IMR-90 (cell line): ENCODE data around the gene SRC. TPM values are rescaled to one million over a fixed set of nuclear protein-coding genes. Genes with fewer than 3 reads are reported as not detected.

ENCODE experiments used
- ATAC-seq: fragments of 200-7000 bp; cut with Tn5 transposase; 2 replicates; pipeline ENCODE4 v1.9.1; 2020; ENCODE audit warnings: low read depth, mild to moderate bottlenecking, moderate library complexity
- BruUV-seq: library from RNA; stranded (reverse); fragments of 400-500 nt; replicated peaks from 2 replicates; lab custom pipeline; 2021; lab: Mats Ljungman, UMichigan
- CTCF ChIA-PET: fragments of 300-600 bp; formaldehyde crosslinking; extraction: SDS; loops from one replicate; lab custom pipeline; 2021; ENCODE audit warnings: antibody characterized with exemption; lab: Yijun Ruan, JAX
- POLR2A ChIA-PET: fragments of 300-600 bp; sonication (Branson Sonifier 250); formaldehyde crosslinking; loops from one replicate; lab custom pipeline; 2022; ENCODE audit warnings: antibody characterized with exemption; ENCODE audit not compliant: unreplicated experiment; lab: Charles Lee
- DNase-seq: peaks from one replicate; pipeline ENCODE4 v3.0.0; 2013
- H2AFZ ChIP-seq: replicated peaks from 2 replicates; pipeline ENCODE3; 2013; ENCODE audit warnings: low read length, mild to moderate bottlenecking; ENCODE audit not compliant: poor library complexity
- H2AK5ac ChIP-seq: 2 replicates; pipeline ENCODE4 v1.6.1; 2013; ENCODE audit warnings: low read depth, low read length, inconsistent platforms
- H2AK9ac ChIP-seq: replicated peaks from 2 replicates; pipeline ENCODE3; 2013; ENCODE audit warnings: mild to moderate bottlenecking, low read depth, low read length, moderate library complexity; ENCODE audit not compliant: poor library complexity
- H2BK120ac ChIP-seq: 2 replicates; pipeline ENCODE4 v1.6.1; 2013; ENCODE audit warnings: low read depth, low read length, inconsistent platforms
- H2BK15ac ChIP-seq: 3 replicates; pipeline ENCODE4 v1.6.1; 2013; ENCODE audit warnings: low read depth, low read length, inconsistent platforms
- H2BK20ac ChIP-seq: 2 replicates; pipeline ENCODE4 v1.6.1; 2013; ENCODE audit warnings: low read depth, mild to moderate bottlenecking, inconsistent platforms, low read length, moderate library complexity
- H2BK5ac ChIP-seq: 2 replicates; pipeline ENCODE4 v1.6.1; 2013; ENCODE audit warnings: mild to moderate bottlenecking, low read depth, low read length, inconsistent platforms; ENCODE audit not compliant: poor library complexity, severe bottlenecking
- H3K14ac ChIP-seq: replicated peaks from 2 replicates; pipeline ENCODE4 v1.6.1; 2013; ENCODE audit warnings: low read depth, low read length, inconsistent platforms
- H3K18ac ChIP-seq: 2 replicates; pipeline ENCODE4 v1.6.1; 2013; ENCODE audit warnings: low read depth, low read length, control low read depth
- H3K23ac ChIP-seq: 2 replicates; pipeline ENCODE4 v1.6.1; 2013; ENCODE audit warnings: low read depth, low read length, inconsistent platforms
- H3K27ac ChIP-seq: 2 replicates; pipeline ENCODE4 v1.5.1; 2013; ENCODE audit warnings: mild to moderate bottlenecking, control low read depth, low read length; ENCODE audit not compliant: insufficient read depth
- H3K27me3 ChIP-seq: 2 replicates; pipeline ENCODE4 v1.6.1; 2013; ENCODE audit warnings: low read length; ENCODE audit not compliant: control insufficient read depth, insufficient read depth
- H3K36me3 ChIP-seq: 2 replicates; pipeline ENCODE4 v1.6.1; 2013; ENCODE audit warnings: low read length, mixed read lengths; ENCODE audit not compliant: control insufficient read depth, insufficient read depth
- H3K4ac ChIP-seq: 2 replicates; pipeline ENCODE4 v1.6.1; 2013; ENCODE audit warnings: low read depth, low read length, inconsistent platforms
- H3K4me1 ChIP-seq: 2 replicates; pipeline ENCODE4 v1.6.1; 2013; ENCODE audit warnings: low read length, mixed read lengths; ENCODE audit not compliant: control insufficient read depth, insufficient read depth
- H3K4me2 ChIP-seq: 2 replicates; pipeline ENCODE4 v1.6.1; 2013; ENCODE audit warnings: low read depth, mild to moderate bottlenecking, control low read depth, low read length, moderate library complexity
- H3K4me3 ChIP-seq: 2 replicates; pipeline ENCODE4 v1.5.1; 2013; ENCODE audit warnings: low read depth, mild to moderate bottlenecking, control low read depth, low read length, moderate library complexity; ENCODE audit not compliant: insufficient read depth
- H3K56ac ChIP-seq: 2 replicates; pipeline ENCODE4 v1.6.1; 2013; ENCODE audit warnings: low read length, inconsistent platforms; ENCODE audit not compliant: insufficient read depth; ENCODE audit errors: extremely low read depth
- H3K79me1 ChIP-seq, 2 experiments: 2 replicates each; pipeline ENCODE4 v1.6.1; 2013; ENCODE audit warnings: low read length in 2 of 2, inconsistent platforms in 1 of 2, low read depth in 1 of 2
- H3K9ac ChIP-seq: 2 replicates; pipeline ENCODE4 v1.6.1; 2013; ENCODE audit warnings: low read depth, low read length, control low read depth
- H3K9me1 ChIP-seq: 2 replicates; pipeline ENCODE4 v1.6.1; 2013; ENCODE audit warnings: low read length, inconsistent platforms; ENCODE audit not compliant: insufficient read depth
- H3K9me3 ChIP-seq: 2 replicates; pipeline ENCODE4 v1.6.1; 2013; ENCODE audit warnings: low read length; ENCODE audit not compliant: control insufficient read depth, insufficient read depth
- H4K20me1 ChIP-seq: 2 replicates; pipeline ENCODE4 v1.6.1; 2013; ENCODE audit warnings: low read length, inconsistent platforms; ENCODE audit not compliant: insufficient read depth
- H4K5ac ChIP-seq: 2 replicates; pipeline ENCODE4 v1.6.1; 2013; ENCODE audit warnings: mild to moderate bottlenecking, low read depth, low read length, control low read depth
- H4K8ac ChIP-seq, 2 experiments: 2 replicates each; pipeline ENCODE4 v1.6.1; 2013; ENCODE audit warnings: low read depth in 2 of 2, low read length in 2 of 2, control low read depth in 1 of 2, inconsistent platforms in 1 of 2
- H4K91ac ChIP-seq: 2 replicates; pipeline ENCODE4 v1.6.1; 2013; ENCODE audit warnings: low read depth, low read length, inconsistent platforms; ENCODE audit not compliant: insufficient read depth
- BHLHE40 ChIP-seq: fragments of 150-350 bp; IDR thresholded peaks from 2 replicates; pipeline ENCODE4 v1.6.1; 2016; ENCODE audit warnings: mild to moderate bottlenecking, low read depth, low read length
- CEBPB ChIP-seq: IDR thresholded peaks from 2 replicates; pipeline ENCODE4 v1.6.1; 2012; ENCODE audit warnings: low read depth, low read length, improper control_type of control experiment
- CHD1 ChIP-seq: IDR thresholded peaks from 2 replicates; pipeline ENCODE4 v1.6.1; 2012; ENCODE audit warnings: low read depth, low read length, improper control_type of control experiment
- ELK1 ChIP-seq: fragments of 150-350 bp; IDR thresholded peaks from 2 replicates; pipeline ENCODE4 v1.6.1; 2016; ENCODE audit warnings: low read depth, mild to moderate bottlenecking, low read length, moderate library complexity, borderline replicate concordance
- MAFK ChIP-seq: IDR thresholded peaks from 2 replicates; pipeline ENCODE4 v1.6.1; 2012; ENCODE audit warnings: low read depth, low read length, improper control_type of control experiment
- NFE2L2 ChIP-seq: fragments of 150-350 bp; IDR thresholded peaks from 2 replicates; pipeline ENCODE4 v1.6.1; 2016; ENCODE audit warnings: low read depth, mild to moderate bottlenecking, low read length
- WGBS, 2 experiments: methylation state at CpG; one replicate each; pipeline versions ENCODE4 v1.1.5 to v1.1.7; 2013; ENCODE audit warnings: missing lambda C conversion rate in 2 of 2; ENCODE audit not compliant: insufficient read length in 1 of 2; ENCODE audit errors: extremely low coverage in 2 of 2; 5-methylcytosine and 5-hydroxymethylcytosine counted together
- dilution Hi-C: fragments of 300-500 bp; cut with HindIII; formaldehyde crosslinking; loops from one replicate; pipeline ENCODE4 v1.14.3; 2018; ENCODE audit warnings: low sequenced_read_pairs; ENCODE audit not compliant: unreplicated experiment
- in situ Hi-C: fragments of 300-500 bp; cut with MboI; formaldehyde crosslinking; loops from 3 replicates; pipeline ENCODE4 v1.14.3; 2019; ENCODE audit warnings: low sequenced_read_pairs, inconsistent platforms, mixed read lengths
- intact Hi-C: fragments of 100-400 bp; cut with micrococcal nuclease; formaldehyde crosslinking; loops from 2 replicates; pipeline ENCODE4 v1.10.0; 2022
- polyA plus RNA-seq, 3 experiments: library from polyadenylated mRNA; depleted of rRNA; stranded (reverse); fragments of >200 nt; gene quantifications; 2 replicates each; pipeline ENCODE4 v1.2.3, GENCODE V29; 2012; ENCODE audit warnings: low replicate concordance in 1 of 3
- total RNA-seq: library from RNA; depleted of rRNA; stranded (reverse); fragments of >200 nt; gene quantifications from 2 replicates; pipeline ENCODE4 v1.2.3, GENCODE V29; 2012

Gene SRC
- total and polyA plus RNA-seq, 2 of the 4 experiments (the other 2 are of a cell fraction): 7.0 to 24.2 TPM

DNA sequence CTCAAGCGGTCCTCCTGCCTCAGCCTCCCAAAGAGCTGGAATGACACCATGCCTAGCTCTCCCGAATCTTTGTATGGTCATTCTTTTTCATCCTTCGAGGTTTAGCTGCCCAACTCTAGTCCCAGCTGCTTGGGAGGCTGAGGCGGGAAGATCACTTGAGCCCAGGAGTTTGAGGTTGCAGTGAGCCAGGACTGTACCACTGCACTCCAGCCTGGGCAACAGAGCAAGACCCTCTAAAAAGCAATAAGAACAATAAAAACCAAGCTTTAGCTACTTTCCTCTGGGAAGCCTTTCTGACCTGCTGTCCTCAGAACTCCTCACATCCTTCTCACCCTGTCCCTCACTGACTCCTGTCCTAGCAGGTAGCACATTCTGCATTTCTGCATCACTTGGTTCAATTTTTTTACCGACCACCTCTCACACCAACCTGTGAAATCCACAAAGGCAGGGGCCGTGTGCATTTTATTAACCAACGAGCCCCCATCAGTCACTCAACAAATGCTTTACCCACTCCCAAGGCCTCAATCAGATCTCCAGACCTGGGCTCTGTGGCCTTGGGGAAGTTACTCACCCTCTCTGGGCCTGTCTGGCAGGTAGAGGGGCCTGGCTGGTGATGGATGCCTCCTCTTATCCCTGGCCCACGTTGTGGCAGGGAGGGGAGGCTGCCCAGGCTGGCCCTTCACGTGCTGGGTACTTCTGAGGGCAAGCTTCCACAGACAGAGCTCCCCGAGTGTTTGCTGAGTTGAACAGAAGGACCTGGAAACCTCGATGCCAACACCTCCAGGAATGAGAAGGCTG, 14.7 kb upstream of the SRC start:
- ATAC-seq: no peak
- Histone ChIP-seq H3K79me1 (peaks cover 0 to 4% of the 10 kb centered on the region in 2 experiments; a peak in 1 of 4 replicates), H2AFZ (no peak overlapping the region), H2BK15ac (no peak overlapping the region), H3K36me3 (no peaks in the 10 kb centered on the region), H2BK120ac (no peak overlapping the region), H2AK5ac (no peak overlapping the region), H3K9me3 (no peaks in the 10 kb centered on the region), H4K91ac (no peak overlapping the region), H3K18ac (no peak overlapping the region), H3K4ac (no peak overlapping the region), H3K9ac (no peak overlapping the region), H4K20me1 (no peaks in the 10 kb centered on the region), H2AK9ac (no peak overlapping the region), H3K27me3 (no peaks in the 10 kb centered on the region), H3K4me3 (no peak overlapping the region), H3K4me1 (peaks cover 11% of the 10 kb centered on the region), H3K27ac (no peak overlapping the region), H3K9me1 (0 out of 2 replicates have a peak, but pooled peaks cover 10% of the 10 kb centered on the region), H4K5ac (no peak overlapping the region), H2BK5ac (no peak overlapping the region), H3K14ac (no peak overlapping the region), H3K23ac (no peak overlapping the region), H3K4me2 (no peak overlapping the region), H4K8ac (no peak overlapping the region), H3K56ac (no peak overlapping the region), H2BK20ac (no peak overlapping the region)
- CTCF ChIA-PET: interaction anchor here (0.6 kb wide), 1 partner anchor 29 kb away, joined by 3 read pairs; no protein-coding TSS in a partner anchor
- intact Hi-C loops: no loop called here
- in situ Hi-C loops: no loop called here
- 90% methylated on average over 8 of the region's 11 CpGs; no CpG with 5 or more reads in 1 of the 2 experiments for WGBS, 2 experiments
- dilution Hi-C loops: no loop called here
- TF ChIP-seq CHD1 (no peak), ELK1 (no peak), MAFK (no peak), BHLHE40 (no peak), NFE2L2 (no peak), CEBPB (no peak)
- no peak for DNase-seq
- POLR2A ChIA-PET: no interaction called here
- BruUV-seq: no TSS peak
